Kidney capillary endothelial cell (primary cell): ENCODE data around the gene AGBL5.
"Not testable (repeated sequence)": the region's sequence is repeated elsewhere in the genome, so short reads cannot be mapped to it uniquely, and the experiment has no call there.

Experiments
- DNase-seq: peaks from one replicate; pipeline ENCODE4 v3.0.0-alpha.2; 2018; ENCODE audit warnings: low spot score

The AGBL5 gene

DNA sequence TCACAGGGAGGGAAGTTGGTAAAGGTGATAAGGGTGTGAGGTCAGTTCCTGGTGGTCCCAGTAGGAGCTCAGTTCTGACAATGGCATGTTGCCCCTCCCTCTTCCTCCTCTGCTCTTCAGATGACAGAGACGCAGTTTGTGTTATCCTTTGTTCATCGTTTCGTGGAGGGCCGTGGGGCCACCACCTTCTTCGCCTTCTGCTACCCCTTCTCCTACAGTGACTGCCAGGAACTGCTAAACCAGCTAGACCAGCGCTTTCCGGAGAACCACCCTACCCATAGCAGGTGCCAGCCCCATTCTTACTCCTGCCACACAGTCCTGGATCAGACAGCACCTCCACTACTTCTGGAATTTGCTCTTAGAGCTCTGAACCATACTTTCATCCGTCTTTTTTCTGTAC, 2.3 kb downstream of the AGBL5 start:
- no peak for DNase-seq

DNA sequence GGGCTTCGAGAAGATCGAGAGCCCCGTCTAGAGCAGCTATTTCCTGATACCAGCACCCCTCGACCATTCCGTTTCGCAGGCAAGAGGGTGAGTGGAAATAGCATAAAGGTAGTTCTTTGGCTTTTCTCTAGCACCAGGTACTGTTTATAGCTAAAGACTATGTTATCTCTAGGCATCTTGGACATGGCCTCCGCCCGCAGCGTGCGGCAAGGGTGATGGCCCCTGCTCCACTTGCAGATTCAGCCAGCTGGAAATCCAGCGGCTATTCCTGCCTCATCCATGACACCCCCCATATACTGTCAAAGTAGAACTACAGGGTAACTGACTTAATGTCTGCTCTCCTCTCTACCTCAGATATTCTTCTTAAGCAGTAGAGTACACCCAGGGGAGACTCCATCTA, 3.3 kb downstream of the AGBL5 start:
- DNase-seq = no peak

DNA sequence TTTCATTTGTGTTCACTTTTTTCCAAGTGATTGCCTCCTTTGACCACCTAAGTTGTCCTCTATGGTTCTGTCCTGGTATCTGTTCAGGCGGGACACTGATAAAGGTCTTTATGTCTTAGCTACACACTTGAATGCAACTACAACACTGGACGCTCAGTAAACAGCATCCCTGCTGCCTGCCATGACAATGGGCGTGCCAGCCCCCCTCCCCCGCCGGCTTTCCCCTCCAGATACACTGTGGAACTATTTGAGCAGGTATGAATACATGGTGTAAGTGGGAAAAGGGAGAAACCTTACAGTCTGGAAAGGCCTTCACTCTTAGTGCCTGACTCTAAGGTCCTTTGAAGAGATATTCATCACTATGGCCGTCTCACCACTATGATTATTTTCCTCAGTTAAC, 5.7 kb downstream of the AGBL5 start:
- DNase-seq = no peak

DNA sequence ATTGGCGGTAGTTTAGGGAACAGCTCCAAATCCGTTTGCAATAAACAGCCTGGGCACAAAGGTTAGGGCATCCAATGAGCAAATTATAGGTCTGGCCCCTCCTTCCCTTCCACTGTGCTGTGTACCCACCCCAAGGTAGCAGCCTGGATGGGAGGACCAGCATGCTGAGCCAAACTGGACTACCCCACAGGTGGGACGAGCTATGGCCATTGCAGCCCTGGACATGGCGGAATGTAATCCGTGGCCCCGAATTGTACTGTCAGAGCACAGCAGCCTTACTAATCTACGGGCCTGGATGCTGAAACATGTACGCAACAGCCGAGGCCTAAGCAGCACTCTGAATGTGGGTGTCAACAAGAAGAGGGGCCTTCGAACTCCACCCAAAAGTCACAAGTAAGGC, 6.7 kb downstream of the AGBL5 start:
- no peak for DNase-seq

DNA sequence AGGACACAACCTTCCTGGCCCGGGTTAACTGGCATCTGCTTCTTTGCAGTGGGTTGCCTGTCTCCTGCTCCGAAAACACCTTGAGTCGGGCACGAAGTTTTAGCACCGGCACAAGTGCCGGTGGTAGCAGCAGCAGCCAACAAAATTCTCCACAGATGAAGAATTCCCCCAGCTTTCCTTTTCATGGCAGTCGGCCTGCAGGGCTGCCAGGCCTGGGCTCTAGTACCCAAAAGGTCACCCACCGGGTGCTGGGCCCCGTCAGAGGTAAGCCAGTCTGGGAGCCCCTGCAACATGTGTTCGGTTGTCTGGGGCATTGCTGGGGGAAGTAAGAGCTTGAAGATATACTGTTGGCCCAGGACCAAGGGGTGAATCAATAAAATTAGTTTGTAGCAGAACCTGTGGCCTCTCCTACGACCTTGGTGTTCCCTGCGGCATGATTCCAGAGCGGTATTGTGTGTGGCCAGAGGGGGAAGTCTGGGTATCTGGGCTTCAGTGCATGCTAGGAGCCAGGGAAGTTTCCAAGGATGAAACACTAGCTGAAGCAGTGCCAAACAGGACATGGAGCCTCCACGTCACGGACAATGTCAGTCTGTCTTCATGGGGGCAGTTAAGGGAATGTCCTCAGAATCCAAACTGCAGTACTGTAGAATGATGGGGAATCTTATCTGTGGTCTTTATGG, 7.8 kb downstream of the AGBL5 start:
- DNase-seq = no peak

DNA sequence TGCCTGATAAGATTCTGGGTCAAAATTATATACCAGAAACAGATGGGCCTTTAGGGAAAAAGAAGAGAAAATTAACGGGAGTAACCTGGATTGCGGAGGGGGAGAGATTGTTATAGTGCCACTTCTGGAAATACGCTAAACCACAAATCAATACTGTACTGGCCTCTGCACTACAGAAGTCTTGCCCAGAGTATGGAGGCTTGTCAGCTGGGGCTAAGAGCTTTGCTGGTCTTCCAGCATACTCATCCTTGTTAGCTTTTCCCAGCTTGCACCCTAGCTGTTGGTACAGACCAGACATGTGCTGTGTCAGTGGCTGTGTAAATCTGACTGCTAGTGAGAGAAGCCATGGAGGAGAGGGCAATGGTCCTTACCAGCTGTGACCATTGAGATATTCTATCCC, 8.9 kb downstream of the AGBL5 start:
- DNase-seq = no peak

DNA sequence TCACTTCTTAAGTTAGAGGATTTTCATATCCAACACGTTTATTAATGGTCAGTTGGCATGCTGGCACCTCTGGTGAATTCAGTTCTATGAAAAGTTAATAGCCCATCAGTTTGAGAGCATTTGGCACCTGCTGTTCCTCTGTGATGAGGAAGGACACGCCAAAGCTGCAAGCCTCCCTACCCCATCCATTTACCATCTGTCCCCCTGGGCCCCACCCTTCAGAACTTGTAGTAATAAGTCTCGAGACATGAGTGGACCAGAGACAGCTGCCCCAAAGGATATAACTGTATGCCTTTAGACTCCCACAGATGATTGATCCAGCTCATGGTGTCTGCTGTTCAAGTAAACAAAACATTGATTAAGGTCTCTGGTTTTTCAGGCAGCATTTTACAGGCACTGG, 13.7 kb downstream of the AGBL5 start:
- no peak for DNase-seq

DNA sequence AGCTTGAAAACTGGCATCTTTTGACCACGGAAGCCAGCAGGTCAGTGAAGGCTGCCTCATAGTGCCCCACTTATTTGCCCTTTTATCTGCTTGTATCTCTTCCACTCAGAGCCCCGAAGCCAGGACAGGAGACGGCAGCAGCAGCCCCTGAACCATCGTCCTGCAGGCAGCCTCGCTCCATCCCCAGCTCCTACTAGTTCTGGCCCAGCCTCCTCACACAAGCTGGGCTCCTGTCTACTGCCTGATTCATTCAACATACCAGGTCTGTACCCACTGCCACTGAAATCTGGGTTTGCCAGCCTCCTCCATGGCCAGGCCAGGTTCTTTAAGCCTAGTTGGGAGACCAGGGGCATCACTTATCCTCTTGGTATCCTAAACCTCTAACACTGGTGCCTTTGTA, 15.9 kb downstream of the AGBL5 start:
- no peak for DNase-seq

DNA sequence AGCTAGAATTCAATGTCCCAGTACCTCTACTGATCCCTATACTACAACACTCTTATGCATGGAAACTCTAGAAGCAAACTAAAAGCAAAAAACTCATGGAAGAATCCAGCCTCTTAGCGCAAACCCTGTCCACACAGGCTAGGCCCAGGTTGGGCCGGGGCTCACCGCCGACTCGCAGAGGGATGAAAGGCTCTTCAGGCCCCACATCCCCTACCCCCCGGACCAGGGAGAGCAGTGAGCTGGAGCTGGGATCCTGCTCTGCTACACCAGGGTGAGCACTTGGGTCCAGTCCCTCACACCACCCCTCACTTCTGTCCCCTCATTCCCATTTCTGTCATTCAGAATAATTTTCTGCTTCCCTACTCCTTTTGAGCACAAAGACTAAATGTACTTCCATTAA, 18.0 kb downstream of the AGBL5 start:
- no peak for DNase-seq

DNA sequence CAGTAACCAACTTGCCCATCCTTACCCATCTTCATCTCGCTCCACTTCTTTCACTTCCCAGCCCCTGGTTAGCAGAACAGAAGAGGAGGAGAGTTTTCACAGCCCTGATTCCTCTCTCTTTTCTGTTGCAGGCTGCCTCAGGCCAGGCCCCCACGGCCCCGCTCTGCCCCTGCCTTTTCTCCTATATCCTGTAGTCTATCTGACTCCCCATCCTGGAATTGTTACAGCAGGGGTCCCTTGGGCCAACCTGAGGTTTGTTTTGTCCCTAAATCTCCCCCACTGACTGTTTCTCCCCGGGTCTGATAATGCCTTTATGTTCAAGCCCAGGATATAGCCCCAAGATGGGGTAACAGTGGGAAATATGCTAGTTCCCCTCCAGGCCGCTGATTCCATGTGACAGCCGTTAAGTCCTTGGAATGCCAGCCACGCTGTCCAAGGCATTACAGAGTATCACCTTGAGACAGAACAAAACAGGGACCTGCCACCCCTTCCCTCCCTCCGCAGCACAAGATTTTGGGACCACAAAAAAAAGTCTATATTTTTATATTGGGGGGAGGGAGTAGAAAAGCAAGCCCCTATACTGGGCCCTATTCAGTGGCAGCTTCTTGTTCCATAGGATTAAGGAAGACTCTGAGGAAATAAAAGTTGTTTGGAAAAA, 18.6 kb downstream of the AGBL5 start:
- no peak for DNase-seq

DNA sequence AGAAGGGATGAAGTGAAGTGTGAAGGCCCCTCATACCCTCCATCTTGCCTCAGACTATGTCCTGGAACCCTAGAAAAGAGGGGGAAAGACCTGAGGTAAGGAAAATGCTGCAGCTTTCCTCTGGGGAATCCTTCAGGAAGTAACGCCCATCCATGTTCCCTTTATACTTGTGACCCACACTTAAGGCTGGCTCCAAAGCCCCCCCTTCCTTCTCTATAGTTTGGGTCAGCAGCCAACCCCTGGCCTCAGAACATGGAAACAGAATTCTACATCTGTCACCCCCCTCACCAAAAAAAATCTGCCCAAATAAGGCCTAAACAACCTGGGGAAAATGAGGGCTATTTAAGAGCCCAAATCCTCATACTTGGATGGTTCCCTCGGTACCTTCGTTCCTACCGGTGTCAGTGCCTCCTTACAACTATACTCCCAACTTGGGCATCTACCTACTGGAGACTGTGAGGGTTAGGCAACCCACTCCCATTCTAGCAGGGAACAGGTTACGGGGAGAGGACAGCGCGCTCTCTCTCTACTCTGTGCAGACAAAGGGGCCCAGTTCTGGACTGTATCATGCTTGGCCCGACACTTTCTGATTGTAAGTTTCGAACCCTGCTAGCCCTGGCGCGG, 19.3 kb downstream of the AGBL5 start:
- no peak for DNase-seq

DNA sequence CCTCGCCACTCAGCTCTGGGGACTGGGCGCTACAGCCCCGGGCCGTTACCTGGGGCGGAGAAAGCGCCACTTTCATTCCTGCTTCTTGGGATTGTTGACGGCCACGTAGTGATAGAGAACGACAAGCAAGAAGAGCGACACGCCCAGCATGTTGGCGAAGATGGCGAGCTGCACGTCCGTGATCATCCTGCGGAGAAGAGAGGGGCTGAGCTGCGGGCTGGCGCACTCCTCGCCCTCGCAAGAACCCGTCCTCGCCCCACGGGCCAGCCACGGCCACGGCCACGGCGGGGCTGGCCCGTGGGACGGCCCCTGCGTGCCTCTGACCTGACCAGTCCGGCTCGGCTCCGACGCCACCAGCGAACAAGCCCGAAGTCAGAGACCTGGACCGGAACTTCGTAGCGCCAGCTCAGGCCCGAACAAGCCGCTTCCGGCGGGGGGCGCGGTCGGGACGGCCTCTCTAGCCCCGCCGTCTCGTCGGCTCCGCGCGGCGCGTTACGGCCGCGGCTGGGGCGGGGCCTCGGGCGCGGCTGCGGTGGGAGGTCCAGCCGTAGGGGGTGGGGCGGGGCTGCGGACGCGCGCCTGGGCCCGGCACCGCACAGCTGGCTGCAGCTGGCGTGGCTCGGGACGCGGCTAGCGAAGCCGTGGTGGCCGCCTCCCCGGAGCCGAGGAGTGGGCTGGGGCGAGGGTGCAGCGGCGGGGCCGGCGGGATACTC, 20.0 kb downstream of the AGBL5 start, which contains the start of gene OST4:
TSS of gene OST4 (minus strand) at position 378 of the 713 bp plus-strand sequence.
- DNase-seq = peak; percentile 90

DNA sequence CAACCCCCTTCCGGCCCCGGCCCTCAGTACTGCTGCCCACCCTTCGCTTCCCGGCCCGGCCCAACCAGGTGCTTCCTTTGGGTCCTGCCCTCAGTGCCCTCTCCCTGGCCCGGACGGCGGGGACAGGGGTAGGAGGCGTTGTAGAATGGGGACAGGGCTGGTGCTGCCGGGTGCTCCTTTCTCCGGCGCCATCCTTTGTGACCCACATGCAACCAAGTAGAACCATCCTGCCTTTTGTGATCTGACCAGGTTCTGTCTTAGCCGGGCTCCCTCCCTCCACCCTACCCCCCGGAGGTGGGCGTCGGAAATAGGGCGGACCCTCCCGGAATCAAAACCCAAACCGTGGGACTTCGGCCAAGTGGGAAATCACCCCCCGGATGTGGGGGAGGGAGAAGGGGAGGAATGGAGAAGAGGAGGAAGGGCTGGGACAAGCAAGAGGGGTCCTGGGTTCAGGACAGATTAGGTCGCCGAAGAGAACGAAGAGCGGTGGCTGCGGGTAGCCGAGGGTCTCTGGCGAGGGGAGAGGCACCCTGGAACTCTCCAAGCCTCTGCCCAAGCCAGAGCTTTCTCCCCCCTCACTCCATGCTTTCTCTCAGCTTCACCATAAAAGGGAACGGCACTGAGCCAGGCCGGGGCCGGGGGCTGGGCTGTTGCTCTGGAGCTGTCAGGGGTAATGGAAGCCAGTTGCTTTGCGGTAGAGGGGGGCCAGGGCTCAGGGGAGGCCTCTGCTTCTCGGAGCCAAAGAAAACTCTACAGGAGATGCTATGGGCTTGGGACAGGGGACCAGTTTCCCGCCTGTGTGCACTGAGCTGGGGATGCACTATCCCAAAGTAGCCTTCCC, 20.7 kb downstream of the AGBL5 start:
- no peak for DNase-seq

DNA sequence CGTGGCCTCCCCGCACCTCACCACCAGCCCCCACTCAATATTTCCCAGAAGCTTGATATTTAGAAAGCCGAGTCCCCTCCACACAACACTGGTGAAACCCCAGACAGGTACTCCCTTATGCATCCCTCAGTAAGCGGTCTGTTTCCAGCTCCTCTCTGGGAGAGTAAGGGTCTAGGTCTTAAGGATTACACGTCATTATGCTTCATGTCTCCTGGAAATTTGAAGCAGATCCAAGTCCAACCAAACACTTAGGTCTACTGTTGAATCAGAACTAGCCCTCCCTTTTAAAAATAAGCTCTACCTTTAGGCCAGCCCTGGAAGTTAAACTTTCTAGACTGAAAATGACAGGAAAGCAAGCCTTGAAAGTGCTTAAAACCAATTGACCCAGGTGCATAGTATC, 21.5 kb downstream of the AGBL5 start:
- no peak for DNase-seq

DNA sequence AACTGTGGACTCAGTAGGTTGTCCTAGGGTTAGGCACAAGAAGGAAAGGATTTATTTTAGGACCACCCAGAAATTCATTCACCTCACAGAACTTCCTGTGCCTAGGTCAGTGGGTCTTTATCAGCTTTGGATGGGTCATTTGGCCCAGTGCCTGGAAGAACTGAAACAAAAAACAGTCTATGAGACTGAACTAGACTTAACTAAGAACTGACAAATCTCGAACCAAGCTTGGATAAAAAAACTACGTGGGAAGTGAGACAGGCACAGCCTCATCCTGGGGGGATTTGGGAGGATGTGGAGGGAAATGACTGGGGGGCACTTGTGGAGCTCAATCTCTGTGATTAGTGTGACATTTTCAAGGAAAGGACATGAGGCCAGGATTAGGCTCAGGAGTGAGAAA, 22.3 kb downstream of the AGBL5 start:
- DNase-seq = no peak

DNA sequence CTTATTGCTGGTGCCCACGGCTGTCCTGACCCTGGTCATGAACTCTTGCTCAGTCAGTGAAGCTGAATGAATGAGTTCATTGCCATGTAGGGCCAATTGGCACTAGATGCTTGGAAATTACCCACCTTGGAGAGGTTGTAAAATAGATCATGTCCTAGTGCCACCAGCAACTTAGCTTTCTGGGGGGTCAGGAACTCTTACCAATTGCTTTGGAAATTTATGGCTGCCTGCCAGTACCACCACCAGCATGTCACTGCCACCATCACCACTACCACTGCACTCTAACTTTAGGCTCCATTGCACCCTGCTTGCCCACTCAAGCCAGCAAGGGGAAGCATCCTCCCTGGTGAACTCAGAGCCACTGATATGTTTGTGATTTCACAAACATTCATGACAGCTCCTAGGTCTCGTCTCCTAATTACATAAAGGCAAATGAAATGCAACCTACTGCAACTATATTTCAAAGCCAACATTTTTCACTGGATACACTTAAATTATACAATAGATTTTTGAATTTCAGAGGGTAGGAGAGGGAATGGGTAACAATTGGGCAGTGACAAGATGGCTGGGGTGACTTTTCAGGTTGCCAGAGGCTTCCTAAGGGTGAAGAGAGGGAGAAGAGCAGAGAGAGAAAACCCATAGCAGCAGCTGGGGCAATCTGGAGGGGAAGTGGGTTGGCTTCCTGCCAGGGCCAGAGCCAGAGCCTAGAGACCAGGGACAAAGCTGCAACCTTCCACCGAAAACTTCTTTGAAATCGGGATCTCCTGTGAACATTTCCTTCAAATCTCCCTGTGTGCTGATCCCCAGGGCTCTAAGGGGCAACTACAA, 23.5 kb downstream of the AGBL5 start:
- DNase-seq = no peak

DNA sequence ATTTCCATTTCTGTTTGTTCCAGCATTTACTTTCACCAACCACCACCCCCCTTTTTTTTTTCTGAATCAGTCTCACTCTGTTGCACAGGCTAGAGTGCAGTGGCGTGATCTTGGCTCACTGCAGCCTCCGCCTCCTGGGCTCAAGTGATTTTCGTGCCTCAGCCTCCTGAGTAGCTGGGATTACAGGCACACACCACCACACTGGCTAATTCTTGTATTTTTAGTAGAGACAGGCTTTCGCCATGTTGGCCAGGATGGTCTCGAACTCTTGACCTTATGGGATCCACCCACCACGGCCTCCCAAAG, 24.1 kb downstream of the AGBL5 start:
- not testable (repeated sequence) for DNase-seq

DNA sequence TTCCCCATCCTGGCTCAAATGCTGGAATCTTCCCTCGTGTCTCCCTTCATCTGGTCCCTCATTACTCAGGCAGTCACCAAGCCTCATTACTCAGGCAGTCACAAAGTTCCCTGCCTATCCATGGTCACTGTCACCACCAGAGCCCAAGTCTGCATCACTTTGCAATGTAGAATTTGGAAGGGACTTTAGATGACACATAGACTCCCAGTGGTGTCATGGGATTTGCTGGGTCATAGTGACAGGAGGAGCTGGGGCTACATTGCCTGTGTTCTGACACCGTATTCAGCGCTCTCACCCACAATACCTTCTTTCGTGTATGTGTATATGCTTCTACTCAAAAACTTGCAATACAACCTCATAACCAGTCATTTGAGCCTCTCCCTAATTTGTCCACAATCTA, 24.9 kb downstream of the AGBL5 start:
- DNase-seq = no peak

DNA sequence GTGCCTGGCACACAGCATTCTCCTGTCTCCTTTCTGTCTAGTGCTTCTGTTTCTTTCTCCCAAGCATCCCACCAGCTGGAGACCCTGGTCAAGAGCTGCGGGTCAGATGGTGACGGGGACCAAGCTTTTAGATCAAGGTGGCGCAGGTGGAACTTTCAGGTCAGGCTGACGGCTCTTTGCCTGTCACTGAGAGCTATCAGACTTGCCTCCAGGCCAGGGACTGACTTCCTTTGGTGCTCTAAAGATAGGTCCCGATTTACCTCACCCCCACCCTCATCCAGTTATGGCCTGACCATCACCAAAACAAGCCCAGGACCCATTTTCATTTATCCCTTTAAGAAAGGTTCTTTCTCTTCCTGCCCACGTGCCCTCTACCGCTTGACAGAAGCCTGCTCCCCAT, 25.8 kb downstream of the AGBL5 start:
- DNase-seq = no peak

DNA sequence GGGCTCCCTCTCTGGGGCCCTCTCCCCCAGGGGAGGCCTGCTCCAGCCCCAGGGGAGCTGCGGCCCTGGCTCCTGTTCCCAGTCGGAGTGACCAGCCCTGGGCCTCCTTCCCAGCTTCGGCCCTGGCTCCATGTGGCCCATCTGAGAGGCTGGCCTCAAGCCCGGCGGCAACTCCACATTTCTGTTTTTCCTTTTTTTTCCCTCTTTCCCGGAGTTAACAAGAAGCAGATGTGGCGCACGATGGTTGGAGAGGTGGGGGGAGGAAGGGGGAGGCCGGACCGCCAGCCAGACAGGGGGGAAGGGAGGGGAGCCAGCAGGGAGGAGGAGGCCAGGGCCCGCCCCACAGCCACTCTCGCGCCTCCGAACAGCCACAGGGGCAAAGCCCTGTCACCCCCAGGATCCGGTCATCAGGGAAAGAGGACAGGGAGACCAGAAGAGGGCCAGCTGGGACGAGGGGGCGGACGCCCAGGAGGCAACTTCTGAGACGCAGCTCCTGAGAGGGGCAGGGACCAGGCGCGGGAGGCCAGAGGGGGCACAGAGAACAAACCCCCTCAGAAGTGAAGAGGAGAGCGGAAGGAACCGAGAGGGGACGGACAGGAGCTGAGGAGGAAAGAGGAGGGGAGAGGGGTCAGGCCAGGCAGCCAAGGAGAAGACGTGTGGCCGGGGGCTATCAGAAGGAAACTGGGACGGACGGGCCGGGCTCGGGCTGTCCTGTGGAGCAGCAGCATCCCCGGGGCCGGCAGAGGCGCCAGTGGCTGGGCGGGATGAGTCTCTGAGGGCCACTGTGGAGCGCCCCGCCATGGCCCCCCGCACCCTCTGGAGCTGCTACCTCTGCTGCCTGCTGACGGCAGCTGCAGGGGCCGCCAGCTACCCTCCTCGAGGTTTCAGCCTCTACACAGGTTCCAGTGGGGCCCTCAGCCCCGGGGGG, 27.1 kb downstream of the AGBL5 start, which contains the start of gene EMILIN1:
TSS of gene EMILIN1 (plus strand) at position 349 of the 928 bp plus-strand sequence. CDS start at position 800, 451 bp downstream.
- DNase-seq = no peak
